HepG2 (cell line): ENCODE data around the gene PRR33. TPM values are rescaled to one million over a fixed set of nuclear protein-coding genes. Genes with fewer than 3 reads are reported as not detected.

ENCODE experiments used
- ATAC-seq: fragments of 200-7000 bp; cut with Tn5 transposase; 3 replicates; pipeline ENCODE4 v1.9.1; 2020; ENCODE audit warnings: mild to moderate bottlenecking, moderate library complexity
- BruUV-seq: library from RNA; stranded (reverse); fragments of 400-500 nt; replicated peaks from 2 replicates; lab custom pipeline; 2021; lab: Mats Ljungman, UMichigan
- CTCF ChIA-PET: fragments of 300-600 bp; formaldehyde crosslinking; extraction: SDS; loops from one replicate; lab custom pipeline; 2021; ENCODE audit warnings: low total read pairs, inconsistent platforms, low intra/inter-chr PET ratio; lab: Yijun Ruan, JAX
- POLR2A ChIA-PET: fragments of 350-600 bp; sonication (Branson Sonifier 250); formaldehyde crosslinking; loops from one replicate; lab custom pipeline; 2020; ENCODE audit warnings: antibody characterized with exemption, inconsistent platforms; lab: Yijun Ruan, JAX
- DNase-seq: peaks from one replicate; pipeline ENCODE4 v3.0.0-alpha.2; 2015; ENCODE audit warnings: low spot score
- FAIRE-seq: peaks from 3 replicates; lab custom pipeline; 2011; peaks lifted over from hg19 to GRCh38; lab: Jason Lieb, UNC
- H2AFZ ChIP-seq: one replicate; pipeline ENCODE4 v1.6.1; 2011; ENCODE audit warnings: low read length, inconsistent platforms
- H3K27ac ChIP-seq: fragments of 300-600 bp; 3 replicates; pipeline ENCODE4 v1.8.0; 2011; ENCODE audit warnings: mixed run types, mild to moderate bottlenecking, mixed read lengths, low read length, inconsistent platforms; ENCODE audit not compliant: insufficient read depth; ENCODE audit errors: extremely low read length
- H3K27me3 ChIP-seq, 2 experiments: fragments of 200-600 bp in 1 of 2; 2 replicates in 1 of 2; 3 replicates in 1 of 2; pipeline versions ENCODE4 v1.6.0 to v1.8.0; 2011; ENCODE audit warnings: low read length in 2 of 2, mild to moderate bottlenecking in 2 of 2, moderate library complexity in 2 of 2, inconsistent platforms in 1 of 2; ENCODE audit not compliant: insufficient read depth in 2 of 2, control insufficient read depth in 1 of 2
- H3K36me3 ChIP-seq, 2 experiments: fragments of 200-600 bp in 1 of 2; replicated peaks in 1 of 2; 2 replicates in 1 of 2; 3 replicates in 1 of 2; pipeline versions ENCODE4 v1.5.1 to v1.8.0; 2011; ENCODE audit warnings: low read length in 2 of 2, inconsistent platforms in 1 of 2; ENCODE audit not compliant: insufficient read depth in 2 of 2, control insufficient read depth in 1 of 2
- H3K4me1 ChIP-seq: 2 replicates; pipeline ENCODE4 v1.5.1; 2012; ENCODE audit warnings: low read length, inconsistent platforms; ENCODE audit not compliant: insufficient read depth
- H3K4me2 ChIP-seq: 2 replicates; pipeline ENCODE4 v1.6.0; 2011; ENCODE audit warnings: low read depth, low read length, inconsistent platforms
- H3K4me3 ChIP-seq, 3 experiments: fragments of 200-600 bp in 1 of 3; sonication (generic), shearing (Covaris generic) in 1 of 3; replicated peaks in 1 of 3; 2 replicates each; pipeline ENCODE4 v1.5.1; 2011 to 2016; ENCODE audit warnings: low read length in 3 of 3, inconsistent platforms in 2 of 3, low read depth in 2 of 3, mild to moderate bottlenecking in 2 of 3, control low read depth in 1 of 3, mixed read lengths in 1 of 3; ENCODE audit not compliant: insufficient read depth in 1 of 3
- H3K79me2 ChIP-seq: one replicate; pipeline ENCODE4 v1.6.1; 2011; ENCODE audit warnings: low read length, inconsistent platforms; ENCODE audit not compliant: insufficient read depth
- H3K9ac ChIP-seq: 2 replicates; pipeline ENCODE4 v1.6.0; 2011; ENCODE audit warnings: mild to moderate bottlenecking, low read depth, low read length, inconsistent platforms; ENCODE audit not compliant: insufficient read depth
- H3K9me3 ChIP-seq: 2 replicates; pipeline ENCODE4 v1.5.1; 2012; ENCODE audit warnings: mild to moderate bottlenecking, low read length
- H4K20me1 ChIP-seq: 2 replicates; pipeline ENCODE4 v1.6.0; 2011; ENCODE audit warnings: inconsistent platforms, mild to moderate bottlenecking, low read length, moderate library complexity; ENCODE audit not compliant: insufficient read depth
- ETV5 ChIP-seq: IDR thresholded peaks from 2 replicates; pipeline ENCODE4 v1.6.1; 2018; ENCODE audit warnings: missing biosample characterization, missing genetic modification reagents, inconsistent platforms, borderline replicate concordance
- FOXO1 ChIP-seq: sonication (generic); formaldehyde crosslinking; IDR thresholded peaks from 2 replicates; pipeline ENCODE4 v1.4.0; 2020; ENCODE audit warnings: missing genetic modification reagents
- HDAC1 ChIP-seq: sonication (generic); formaldehyde crosslinking; IDR thresholded peaks from 2 replicates; pipeline ENCODE4 v1.5.1; 2020; ENCODE audit warnings: mild to moderate bottlenecking, missing genetic modification reagents
- NFATC3 ChIP-seq: sonication (generic); formaldehyde crosslinking; IDR thresholded peaks from 2 replicates; pipeline ENCODE4 v1.5.1; 2020; ENCODE audit warnings: mild to moderate bottlenecking, missing genetic modification reagents
- NFE2 ChIP-seq: sonication (generic); formaldehyde crosslinking; IDR thresholded peaks from 2 replicates; pipeline ENCODE4 v1.4.0; 2020; ENCODE audit warnings: missing genetic modification reagents
- ZNF513 ChIP-seq: sonication (generic); formaldehyde crosslinking; conservative IDR thresholded peaks from 2 replicates; pipeline ENCODE4 v1.5.0; 2020; ENCODE audit warnings: missing genetic modification reagents
- ZNF691 ChIP-seq: sonication (generic); formaldehyde crosslinking; IDR thresholded peaks from 2 replicates; pipeline ENCODE4 v1.4.0; 2020; ENCODE audit warnings: missing genetic modification reagents, low read depth, mild to moderate bottlenecking, borderline replicate concordance
- WGBS: methylation state at CpG from one replicate; pipeline ENCODE4 v1.1.6; 2017; ENCODE audit warnings: low lambda C conversion rate; 5-methylcytosine and 5-hydroxymethylcytosine counted together
- in situ Hi-C: cut with HindIII; loops from 2 replicates; pipeline ENCODE4 v1.10.0; 2017; ENCODE audit warnings: low pct_unique_long_range_greater_than_20kb; ENCODE audit not compliant: extremely low pct_ligation_motif_present
- intact Hi-C: fragments of 100-400 bp; cut with micrococcal nuclease; formaldehyde crosslinking; loops from one replicate; pipeline ENCODE4 v1.10.0; 2022; ENCODE audit not compliant: unreplicated experiment
- polyA plus RNA-seq, 8 experiments: library from polyadenylated mRNA; depleted of rRNA in 3 of 8; stranded (reverse) in 7 of 8; unstranded in 1 of 8; fragments of >200 nt; fragmentation: Illumina TruSeq in 4 of 8; extraction: Trizol in 4 of 8; gene quantifications; 2 replicates each; pipeline versions ENCODE4 v1.2.1 to v1.2.3, GENCODE V29; 2011 to 2016; ENCODE audit warnings: low read depth in 4 of 8, missing spikeins in 1 of 8, mixed read lengths in 1 of 8; ENCODE audit not compliant: insufficient read depth in 1 of 8
- total RNA-seq, 5 experiments: library from RNA; depleted of rRNA; stranded (reverse); fragments of >200 nt; fragmentation: Illumina TruSeq; extraction: Trizol; gene quantifications; 2 replicates each; pipeline ENCODE4 v1.2.3, GENCODE V29; 2016; ENCODE audit warnings: low read depth in 1 of 5

Gene PRR33
- total and polyA plus RNA-seq, 2 of the 13 experiments (the other 11 are each of a cell fraction or from before 2014, with no cell fraction given): not detected

GRCh38 chr11:1879342-1879940 is 12.3 kb downstream of the PRR33 start:
- 74% methylated on average over 3 of the region's 13 CpGs for WGBS
- Histone ChIP-seq H3K36me3 (no peaks in the 10 kb centered on the region), H3K9ac (no peak overlapping the region), H4K20me1 (no peaks in the 10 kb centered on the region), H3K27me3 (peaks cover 8 to 55% of the 10 kb centered on the region in 2 experiments; a peak in 4 of 5 replicates), H3K79me2 (no peaks in the 10 kb centered on the region), H3K9me3 (no peaks in the 10 kb centered on the region), H3K4me2 (no peak overlapping the region), H3K4me1 (peaks cover 32% of the 10 kb centered on the region), H3K27ac (no peak overlapping the region), H3K4me3 (no peak overlapping the region), H2AFZ (no peak overlapping the region)
- TF ChIP-seq ZNF691 (CRISPR knock-in tag) (0 out of 2 replicates have a peak, but pooled peaks have one; percentile 19), ETV5 (no peak), NFE2 (CRISPR knock-in tag) (no peak), HDAC1 (CRISPR knock-in tag) (no peak), NFATC3 (no peak), ZNF513 (CRISPR knock-in tag) (no peak), FOXO1 (no peak)
- ChIA-PET POLR2A (no interaction called here), CTCF (no interaction called here)
- in situ Hi-C loops: no loop called here
- intact Hi-C loops: loop anchor here (2.0 kb wide), 1 partner anchor 43 kb away; no protein-coding TSS in a partner anchor
- BruUV-seq: no TSS peak
- DNase-seq (no peak), ATAC-seq (no peak), FAIRE-seq (no peak)
